Epithelial cell of proximal tubule (primary cell): ENCODE measurements around the gene TMEM120A. TPM values are rescaled to one million over a fixed set of nuclear protein-coding genes. Genes with fewer than 3 reads are reported as not detected.
"Not testable (repeated sequence)": the region's sequence is repeated elsewhere in the genome, so short reads cannot be mapped to it uniquely, and the experiment has no call there.

ENCODE experiments used
- DNase-seq: peaks from one replicate; pipeline ENCODE4 v3.0.0-alpha.2; 2011; ENCODE audit warnings: low read depth
- H3K4me3 ChIP-seq: 2 replicates; pipeline ENCODE4 v1.5.1; 2011; ENCODE audit warnings: low read depth, mild to moderate bottlenecking, low read length
- CTCF ChIP-seq: conservative IDR thresholded peaks from 2 replicates; pipeline ENCODE4 v1.5.1; 2012; ENCODE audit warnings: low read depth, mild to moderate bottlenecking, low read length
- total RNA-seq: library from RNA; depleted of rRNA; stranded (reverse); fragments of >200 nt; gene quantifications from 2 replicates; pipeline ENCODE4 v1.2.3, GENCODE V29; 2015

The TMEM120A gene
- total RNA-seq, 1 donor from 2014 or later = 7.6 TPM

DNA sequence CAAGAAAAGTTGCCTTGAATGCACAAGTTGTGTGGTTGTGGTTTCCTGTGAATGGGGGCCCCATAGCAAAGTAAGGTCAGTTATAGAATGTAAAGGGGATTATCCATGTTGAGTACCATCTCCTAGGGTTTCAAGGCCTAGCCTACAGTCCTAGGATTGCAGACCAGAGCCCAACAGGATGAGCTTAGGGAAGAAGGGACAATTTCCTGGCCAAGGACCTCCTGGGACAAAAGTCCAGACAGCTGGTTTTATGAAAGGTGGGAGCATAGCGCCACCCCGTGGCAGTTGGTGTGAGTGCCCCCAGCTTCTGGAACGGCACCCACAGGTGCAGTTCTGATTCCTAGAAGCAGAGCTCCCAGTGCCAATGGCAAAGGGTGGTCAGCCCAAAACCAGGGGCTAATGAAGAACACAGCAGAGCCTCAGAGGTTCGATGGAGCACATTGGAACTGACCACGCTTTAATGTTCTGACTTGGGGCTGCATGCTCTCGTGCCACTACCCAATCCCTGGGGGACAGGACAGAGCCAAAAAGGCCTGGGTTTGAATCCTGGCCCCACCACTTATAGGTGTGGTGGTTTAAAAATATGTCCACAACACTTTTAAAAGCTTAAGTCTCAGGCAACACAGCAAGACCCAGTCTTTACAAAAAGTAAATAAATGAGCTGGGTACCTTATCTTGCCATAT is 25.8 kb upstream of the TMEM120A start:
- TF ChIP-seq CTCF = peak; percentile 92
- H3K4me3 ChIP-seq = no peak overlapping the region
- DNase-seq = peak; percentile 12

GRCh38 chr7:76018520-76018919 is 24.1 kb upstream of the TMEM120A start:
- not testable (repeated sequence) for DNase-seq, H3K4me3 ChIP-seq

- no peak for TF ChIP-seq CTCF
- no peak overlapping the region for H3K4me3 ChIP-seq
- no peak for DNase-seq
Measured at GRCh38 chr7:76016191-76016947, 22.0 kb upstream of the TMEM120A start.

DNA sequence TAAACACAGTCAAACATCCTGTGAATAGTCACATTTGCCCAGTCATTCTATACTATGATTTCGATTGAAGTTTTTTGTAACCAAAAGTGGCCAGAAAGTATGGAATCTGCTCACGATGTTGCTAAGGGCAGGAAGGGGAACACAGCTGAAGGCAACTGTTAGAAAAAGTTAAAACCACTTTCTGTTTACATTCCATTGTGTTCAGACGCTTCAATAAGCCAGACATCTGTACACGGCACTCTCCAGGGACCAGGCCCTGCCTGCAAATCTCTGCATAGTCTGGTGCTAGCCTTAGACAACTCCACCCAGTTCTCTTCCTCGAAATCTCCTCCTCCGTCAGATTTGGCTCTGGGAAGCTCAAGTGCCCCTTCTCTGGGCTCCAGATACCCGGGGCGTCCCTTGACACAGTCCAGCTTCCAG is 17.1 kb upstream of the TMEM120A start:
- no peak for TF ChIP-seq CTCF

DNA sequence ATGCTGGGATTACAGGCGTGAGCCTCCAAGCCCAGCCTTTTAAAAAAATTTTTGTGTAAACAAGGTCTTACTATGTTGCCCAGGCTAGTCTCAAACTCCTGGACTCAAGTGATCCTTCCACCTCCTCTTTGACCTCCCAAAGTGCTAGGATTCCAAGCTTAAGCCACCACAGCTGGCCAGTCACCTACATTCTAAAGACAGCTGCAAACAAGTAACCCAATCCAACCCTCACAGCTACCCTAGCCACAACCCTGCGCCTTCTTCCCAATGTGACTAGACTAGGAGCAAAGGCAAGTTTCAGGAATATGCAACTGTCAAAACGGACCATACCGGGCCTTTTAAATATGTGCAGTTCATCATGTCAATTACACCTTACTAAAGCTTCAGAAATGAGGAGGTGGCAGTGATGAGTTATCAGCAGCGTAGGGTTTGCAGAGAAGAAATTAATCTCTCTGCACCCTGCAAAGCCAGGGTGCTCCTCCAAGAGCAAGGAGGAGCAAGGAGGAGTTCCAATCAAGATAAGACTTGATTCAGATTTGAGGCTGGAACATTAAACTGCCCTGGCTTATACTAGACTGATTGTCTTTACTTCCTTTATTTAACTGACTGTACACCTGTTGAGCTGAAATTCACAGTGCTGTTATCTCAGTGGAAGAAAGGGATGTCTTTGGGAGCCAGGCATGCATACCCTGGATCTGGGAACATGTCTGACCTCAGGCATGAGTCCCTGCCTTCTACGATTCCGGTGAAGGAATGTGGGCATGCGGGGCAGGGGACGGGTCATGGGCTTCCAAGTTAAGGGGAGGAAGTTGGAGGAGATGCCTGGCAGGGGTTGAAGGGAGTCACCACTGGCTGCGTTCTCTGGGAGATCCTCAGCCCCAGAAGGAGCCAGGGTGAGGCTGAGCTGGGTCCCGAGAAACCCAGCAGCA is 15.5 kb upstream of the TMEM120A start:
- DNase-seq = no peak
- H3K4me3 ChIP-seq = no peak overlapping the region
- no peak for TF ChIP-seq CTCF

More for the DNA sequence above, 17.1 kb upstream of the TMEM120A start:
- H3K4me3 ChIP-seq = no peak overlapping the region
- DNase-seq = no peak

DNA sequence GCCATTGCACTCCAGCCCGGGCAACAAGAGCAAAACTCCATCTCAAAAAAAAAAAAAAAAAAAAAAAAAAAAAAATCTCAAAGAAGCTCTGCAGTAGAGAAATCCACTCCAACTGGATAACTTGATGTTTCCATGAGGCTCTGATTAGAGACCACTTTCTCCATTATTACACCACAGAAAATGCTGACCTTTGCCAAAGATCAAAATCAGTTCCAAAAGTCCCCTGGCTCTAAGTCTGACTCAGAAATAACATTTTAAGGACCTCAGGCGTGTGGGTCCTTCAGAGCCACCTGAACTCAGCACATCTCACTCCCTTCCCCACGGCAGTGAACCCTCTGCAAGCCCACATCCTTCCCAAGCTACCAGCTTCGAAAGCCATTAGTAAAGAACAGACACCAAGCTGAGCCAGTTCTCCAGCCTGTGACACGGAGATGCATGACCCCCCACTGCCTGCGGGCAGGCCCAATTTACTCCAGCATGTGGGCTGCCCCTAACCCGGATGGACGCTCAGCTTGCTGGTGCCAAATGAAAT is 13.8 kb upstream of the TMEM120A start:
- no peak for DNase-seq
- H3K4me3 ChIP-seq = no peak overlapping the region
- TF ChIP-seq CTCF = no peak

GRCh38 chr7:76005004-76005403 is 10.6 kb upstream of the TMEM120A start:
- not testable (repeated sequence) for DNase-seq, H3K4me3 ChIP-seq
